Prostate gland (tissue), 2 donors: ENCODE measurements around the gene TIMM23.

Experiments
- CTCF ChIP-seq, 4 experiments: fragments of 200-600 bp in 2 of 4; fragments of 450-650 bp in 2 of 4; sonication (generic) in 2 of 4; IDR thresholded peaks; 1 replicate in 3 of 4; 2 replicates in 1 of 4; pipeline ENCODE4 v1.5.1; 2016 to 2019; ENCODE audit warnings: antibody characterized with exemption in 4 of 4, mild to moderate bottlenecking in 2 of 4, moderate library complexity in 2 of 4
- POLR2AphosphoS5 ChIP-seq: sonication (generic); formaldehyde crosslinking; IDR thresholded peaks from one replicate; pipeline ENCODE4 v1.6.1; 2017; ENCODE audit warnings: antibody characterized with exemption

- TF ChIP-seq CTCF (IDR thresholded peaks at IDR 0.05), result no peak
- TF ChIP-seq POLR2AphosphoS5, result no peak
Observed at GRCh38 chr10:46014206-46014605, 41.9 kb downstream of the TIMM23 start.
